SH-SY5Y (cell line): ENCODE measurements around the gene KCNJ10.

ENCODE experiments used
- GATA2 ChIP-seq: IDR thresholded peaks from 2 replicates; pipeline ENCODE4 v1.6.1; 2011; ENCODE audit warnings: mild to moderate bottlenecking, low read depth, low read length
- GATA3 ChIP-seq: IDR thresholded peaks from 2 replicates; pipeline ENCODE4 v1.6.1; 2011; ENCODE audit warnings: low read depth, mild to moderate bottlenecking, low read length, moderate library complexity

Gene KCNJ10

DNA sequence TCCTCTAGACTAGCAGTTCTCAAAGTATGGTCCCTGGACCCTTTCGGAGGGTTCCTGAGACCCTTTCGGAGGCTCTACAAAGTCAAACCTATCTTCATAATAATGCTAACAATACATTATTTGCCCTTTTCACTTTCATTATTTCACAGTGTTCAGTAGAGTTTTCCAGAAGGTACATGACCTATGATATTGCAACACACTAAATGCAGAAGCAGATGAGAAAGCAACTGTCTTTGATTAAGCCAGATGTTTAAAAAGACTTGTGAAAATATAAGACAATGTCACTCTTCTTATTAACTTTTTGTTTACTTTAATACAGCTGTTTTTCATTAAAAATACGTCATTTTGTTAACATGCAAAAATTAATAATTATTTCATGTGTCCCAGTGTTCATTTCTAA, 5.8 kb downstream of the KCNJ10 start:
- TF ChIP-seq GATA2 = no peak
- no peak for TF ChIP-seq GATA3

DNA sequence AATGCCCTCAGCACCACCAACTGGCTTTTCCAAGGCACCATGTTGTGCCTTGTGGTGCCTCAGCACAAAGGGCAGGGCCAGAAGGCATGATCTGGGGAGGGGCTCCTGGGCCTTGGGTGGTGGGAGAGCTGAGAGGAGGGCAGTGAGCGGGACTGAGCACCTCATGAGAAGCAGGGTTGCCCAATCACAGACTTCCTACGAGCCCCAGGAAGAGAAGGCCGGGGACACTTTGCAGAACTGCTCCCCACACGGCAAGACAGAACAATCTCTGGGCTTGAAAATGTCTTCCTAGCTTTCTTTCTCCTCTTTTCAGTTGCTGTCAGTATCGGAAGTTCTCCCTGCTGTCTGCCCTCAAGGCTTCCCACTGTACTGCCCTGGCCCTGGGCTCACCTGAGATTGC, 6.8 kb downstream of the KCNJ10 start:
- TF ChIP-seq GATA3 = no peak
- TF ChIP-seq GATA2 = no peak

DNA sequence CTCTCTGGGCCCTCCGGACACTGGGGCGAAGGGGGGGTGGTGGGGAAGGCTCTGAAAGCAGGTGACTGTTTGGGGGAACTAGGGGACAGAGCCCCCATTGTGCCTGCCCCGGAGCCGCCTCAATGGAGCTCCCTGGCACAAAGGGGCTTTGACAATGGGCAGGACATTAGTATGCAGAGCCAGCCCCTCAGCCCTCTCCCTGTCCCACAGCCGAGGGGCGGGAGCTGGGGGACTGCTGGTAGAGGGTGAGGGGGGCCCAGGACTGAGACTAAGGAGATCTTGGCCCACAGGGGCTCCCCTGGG, 7.8 kb downstream of the KCNJ10 start:
- no peak for TF ChIP-seq GATA3
- no peak for TF ChIP-seq GATA2

DNA sequence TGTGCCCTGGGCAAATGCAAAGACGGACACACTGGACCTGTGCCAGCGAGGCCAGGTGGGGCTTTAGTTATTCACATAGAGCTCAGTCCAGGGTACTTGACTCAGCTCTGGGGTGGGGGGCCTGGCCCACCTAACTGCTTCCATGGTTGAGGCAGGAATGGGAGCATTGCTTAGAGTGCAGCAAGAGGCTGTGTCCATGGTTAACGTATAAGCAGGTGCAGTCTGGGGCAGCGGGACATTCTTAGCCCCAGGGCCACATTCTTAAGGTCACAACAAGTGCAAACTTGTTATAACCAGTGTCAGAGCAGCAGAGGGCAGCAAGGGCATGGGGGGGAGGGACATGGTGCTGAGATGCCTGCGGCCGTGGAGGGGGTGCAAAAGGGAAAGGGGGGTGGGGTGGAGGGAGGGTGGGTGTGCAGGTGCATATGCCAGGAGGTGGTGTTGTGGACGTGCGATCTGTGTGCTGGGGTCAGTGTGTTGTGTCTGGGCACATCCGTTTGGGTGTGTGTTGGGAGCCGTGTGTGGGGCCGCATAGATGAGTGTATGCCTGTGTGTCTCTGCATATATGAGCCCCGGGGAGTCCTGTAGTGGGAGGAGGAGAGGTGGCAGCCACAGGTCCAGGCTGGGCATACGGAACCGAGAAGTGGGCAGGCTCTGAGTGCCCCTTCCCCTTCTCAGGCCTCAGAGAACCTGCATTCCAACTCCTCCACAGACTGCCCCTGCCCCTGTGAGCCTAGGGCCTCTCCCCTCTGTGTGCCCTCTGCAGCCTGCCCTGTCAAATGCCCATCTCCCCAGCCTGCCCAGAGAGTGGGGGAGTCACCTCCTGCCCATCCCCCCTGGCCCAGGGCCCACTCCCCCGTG, 8.4 kb downstream of the KCNJ10 start:
- no peak for TF ChIP-seq GATA3
- TF ChIP-seq GATA2 = no peak

DNA sequence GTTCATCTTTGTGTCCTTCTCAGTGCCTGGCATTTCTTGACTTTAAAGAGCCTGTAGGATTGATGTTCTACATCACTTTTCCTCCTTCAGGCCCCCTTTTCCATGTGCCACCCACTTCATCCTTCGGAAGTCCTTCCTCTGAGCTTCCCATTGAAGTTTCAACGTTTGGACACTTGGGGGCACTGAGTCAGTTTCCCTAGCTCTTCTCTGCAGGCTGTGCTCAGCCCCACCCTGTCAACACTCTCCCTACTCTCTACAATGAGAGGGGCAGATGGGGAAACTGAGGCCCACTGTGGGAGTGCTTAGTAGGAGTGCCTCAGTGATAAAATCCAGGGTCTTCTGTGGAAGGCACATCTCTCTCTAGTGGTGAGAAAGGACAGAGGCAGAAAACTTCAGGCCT, 11.9 kb downstream of the KCNJ10 start:
- TF ChIP-seq GATA3 (no peak), GATA2 (no peak)

DNA sequence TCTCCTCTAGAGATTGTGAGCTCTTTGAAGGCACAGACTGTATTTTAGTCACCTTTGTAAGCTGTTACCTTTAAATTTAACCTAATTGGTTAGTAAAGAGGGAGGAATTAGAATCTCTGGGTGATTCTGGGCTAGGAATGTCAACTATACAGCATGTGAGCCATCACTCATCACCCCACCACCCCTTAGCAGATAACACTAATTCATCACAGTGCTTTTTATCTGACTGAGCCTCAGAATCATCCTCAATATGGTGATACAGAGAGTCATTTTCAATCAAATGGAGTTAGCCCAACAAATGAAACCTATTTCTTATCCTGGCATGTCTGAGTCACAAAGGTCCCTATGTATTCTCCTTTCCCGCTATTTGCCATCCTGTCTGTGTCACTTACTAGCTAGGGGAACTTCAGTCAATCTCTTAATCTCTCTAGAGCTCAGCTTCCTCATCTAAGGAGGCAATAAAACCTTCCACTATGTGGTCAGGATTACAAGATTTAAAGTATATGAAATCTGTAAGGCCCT, 13.3 kb downstream of the KCNJ10 start:
- no peak for TF ChIP-seq GATA3
- TF ChIP-seq GATA2 = no peak

DNA sequence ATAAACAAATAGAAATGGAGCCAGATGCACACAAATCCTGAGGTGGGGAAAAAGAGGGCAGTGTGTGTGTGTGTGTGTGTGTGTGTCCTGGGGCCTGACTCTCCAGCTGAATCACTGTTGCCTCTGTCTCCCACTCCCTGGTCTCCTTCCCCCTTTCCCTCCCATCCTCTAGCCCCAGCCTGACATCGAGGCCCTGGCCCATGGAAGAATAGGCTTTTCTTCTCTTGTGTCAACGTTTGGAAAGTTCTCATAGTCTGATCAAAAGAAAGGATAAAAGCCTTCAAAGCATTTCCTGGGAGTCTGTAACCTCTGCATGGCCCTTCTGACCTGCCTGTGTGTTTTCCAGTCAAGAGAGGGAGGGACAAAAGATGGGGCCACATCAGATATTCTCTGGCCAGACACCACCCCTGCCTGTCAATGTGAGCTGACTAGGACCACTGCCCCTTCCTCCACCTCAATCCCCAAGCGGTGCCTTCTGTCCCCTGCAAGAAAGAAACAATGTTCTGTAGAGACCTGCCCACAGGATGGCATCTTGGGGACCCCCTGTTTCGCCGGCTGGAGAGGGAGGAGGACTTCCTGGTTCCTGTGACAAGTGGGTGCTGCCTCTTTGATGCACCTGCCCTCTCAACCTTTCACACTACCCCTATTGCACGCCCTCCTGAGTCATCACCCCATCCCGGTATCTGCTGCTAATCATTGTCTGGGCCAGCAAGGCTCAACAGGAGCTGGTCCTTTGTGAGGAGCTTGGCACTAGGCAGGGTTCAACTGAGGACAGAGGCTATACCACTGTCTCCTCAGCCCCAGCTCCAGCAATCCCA, 16.2 kb downstream of the KCNJ10 start:
- TF ChIP-seq GATA2 (no peak), GATA3 (no peak)

DNA sequence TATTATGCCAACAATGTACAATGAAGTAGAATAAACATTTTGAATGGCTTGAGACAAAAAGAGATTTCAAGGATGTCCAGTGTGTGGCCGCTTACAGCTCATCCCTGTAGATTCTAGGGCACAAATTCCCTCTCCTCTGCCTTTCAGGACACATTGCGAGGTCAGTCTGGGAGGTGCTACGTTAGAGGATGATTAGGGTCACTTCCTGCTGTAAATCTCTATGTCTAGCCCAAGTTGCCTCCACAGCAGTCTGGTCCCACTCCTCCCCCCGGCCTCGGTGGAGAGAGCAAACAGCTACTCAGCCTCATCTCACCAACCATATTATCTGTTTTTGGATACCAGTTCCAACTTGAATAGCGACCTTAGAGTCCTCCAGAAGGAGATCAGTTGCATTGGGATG, 17.0 kb downstream of the KCNJ10 start:
- TF ChIP-seq GATA2 (no peak), GATA3 (no peak)

DNA sequence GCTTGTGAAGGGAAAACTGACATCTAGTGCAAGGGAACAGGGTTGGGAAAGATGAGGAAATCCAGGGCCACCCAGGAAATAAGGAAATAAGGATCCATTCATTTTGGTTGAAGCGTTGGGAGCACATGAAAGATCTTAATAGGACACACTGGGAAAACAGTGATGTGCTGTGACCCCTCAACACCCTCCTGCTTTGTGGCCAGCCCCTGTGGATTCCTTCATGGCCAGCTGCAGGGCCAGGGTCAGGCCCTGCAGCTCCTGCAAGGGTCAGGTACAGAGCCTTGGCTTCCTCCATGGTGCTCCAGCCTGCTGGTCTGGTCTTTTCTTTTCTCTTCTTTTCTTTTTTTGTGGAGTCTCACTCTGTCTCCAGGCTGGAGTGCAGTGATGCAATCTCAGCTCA, 19.3 kb downstream of the KCNJ10 start:
- TF ChIP-seq GATA3 (no peak), GATA2 (no peak)

DNA sequence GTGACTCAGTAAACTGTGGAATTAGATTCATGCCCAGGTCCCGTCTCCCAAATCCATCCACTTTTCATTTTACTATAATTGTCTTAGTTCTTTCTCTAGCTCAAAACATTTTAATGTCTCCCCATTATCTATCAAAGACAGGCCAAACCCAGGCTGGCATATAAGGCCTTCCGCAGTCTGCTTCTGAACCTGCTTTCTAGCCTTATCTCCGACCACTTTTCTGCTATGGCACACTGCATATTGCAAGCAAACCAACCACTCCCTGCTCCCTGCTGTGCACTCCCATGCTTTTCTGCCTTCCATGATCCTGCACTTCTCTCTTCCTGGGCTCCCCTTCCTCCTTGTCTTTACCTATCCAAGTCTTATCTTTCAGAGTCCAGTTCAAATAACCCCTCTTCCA, 20.9 kb downstream of the KCNJ10 start:
- TF ChIP-seq GATA2 (no peak), GATA3 (no peak)

DNA sequence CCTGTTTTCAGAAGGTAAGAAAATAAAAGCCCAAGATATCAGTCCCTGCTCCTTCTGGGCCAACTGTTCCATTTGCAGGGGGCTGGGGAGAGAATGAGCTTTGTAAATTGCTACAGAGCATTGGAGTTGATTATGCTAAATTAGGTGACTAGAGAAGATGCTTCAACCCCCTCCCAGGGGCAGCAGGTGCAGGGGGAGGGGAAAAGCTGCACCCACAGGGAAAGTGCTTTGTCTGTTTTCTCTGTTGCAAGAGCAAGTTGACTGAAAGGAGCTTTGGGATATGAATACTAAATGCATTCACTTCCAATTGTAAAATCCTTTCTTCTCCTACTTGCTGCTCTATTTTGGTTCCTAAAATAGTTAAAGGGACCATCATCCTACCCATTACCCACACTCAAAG, 21.6 kb downstream of the KCNJ10 start:
- TF ChIP-seq GATA2 = no peak
- no peak for TF ChIP-seq GATA3

DNA sequence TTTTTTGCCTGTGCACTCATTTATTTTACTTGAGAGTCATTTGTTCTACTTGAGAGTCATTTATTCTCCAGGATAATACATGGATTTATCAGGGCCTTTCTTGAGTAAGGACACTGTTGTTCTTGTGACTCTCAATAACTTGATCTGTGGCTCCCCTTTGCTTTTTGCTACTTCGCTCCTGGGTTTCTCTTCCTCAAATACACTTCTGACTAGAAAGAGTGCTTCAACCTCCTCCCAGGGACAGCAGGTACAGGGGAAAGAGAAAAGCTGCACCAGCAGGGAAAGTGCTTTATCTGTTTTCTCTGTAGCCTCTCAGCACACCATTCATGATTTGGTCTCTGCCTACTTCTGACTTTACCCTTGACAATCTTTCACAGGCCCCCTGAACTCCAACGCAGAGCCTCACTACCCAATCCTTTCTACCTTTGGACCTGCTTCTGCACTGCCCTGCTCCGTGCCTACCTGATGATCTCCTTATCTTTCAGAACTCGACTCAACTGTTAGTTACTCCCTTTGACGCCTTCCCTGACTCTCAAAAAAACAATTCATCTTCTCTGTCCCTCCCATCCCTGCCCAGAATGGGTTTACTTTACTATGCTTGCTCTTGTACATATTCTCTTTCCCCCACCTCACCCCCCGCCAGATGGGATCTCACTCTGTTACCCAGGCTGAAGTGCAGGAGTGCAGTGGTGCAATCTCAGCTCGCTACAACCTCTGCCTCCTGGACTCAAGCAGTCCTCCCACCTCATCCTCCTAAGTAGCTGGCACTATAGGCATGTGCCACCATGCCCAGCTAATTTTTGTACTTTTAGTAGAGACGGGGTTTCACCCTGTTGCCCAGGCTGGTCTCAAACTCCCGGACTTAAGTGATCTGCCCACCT, 22.6 kb downstream of the KCNJ10 start:
- TF ChIP-seq GATA2 (no peak), GATA3 (no peak)

DNA sequence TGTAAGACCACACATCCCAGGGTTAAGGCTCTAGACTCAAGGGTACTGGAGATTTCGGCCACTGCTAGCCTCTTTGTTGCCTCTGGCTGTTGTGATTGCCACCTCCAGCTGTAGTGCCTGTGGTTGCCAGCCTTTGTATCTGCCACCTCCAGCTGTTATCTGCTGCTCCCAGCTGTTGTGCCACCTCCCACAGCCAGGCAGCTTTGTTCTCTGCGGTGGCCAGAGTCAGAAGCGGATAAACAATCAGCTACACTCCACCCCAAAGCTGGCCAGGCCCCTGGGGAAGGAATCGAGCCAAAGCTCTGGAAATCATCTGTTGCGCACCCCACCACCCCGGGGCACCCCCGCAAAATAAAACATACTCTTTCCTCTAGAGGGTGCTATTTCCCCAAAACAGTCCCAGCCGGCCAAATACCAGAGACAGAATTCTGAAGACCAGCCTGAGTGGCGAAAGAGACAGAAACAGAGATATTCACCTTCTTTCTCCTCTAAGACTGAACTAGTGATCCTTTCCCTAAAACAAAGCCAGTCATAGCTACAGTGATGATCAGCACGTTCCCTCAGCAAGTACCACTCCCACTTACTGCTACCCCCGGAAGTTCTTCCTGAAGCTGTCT, 23.4 kb downstream of the KCNJ10 start:
- peak; percentile 80 for TF ChIP-seq GATA2
- no peak for TF ChIP-seq GATA3

DNA sequence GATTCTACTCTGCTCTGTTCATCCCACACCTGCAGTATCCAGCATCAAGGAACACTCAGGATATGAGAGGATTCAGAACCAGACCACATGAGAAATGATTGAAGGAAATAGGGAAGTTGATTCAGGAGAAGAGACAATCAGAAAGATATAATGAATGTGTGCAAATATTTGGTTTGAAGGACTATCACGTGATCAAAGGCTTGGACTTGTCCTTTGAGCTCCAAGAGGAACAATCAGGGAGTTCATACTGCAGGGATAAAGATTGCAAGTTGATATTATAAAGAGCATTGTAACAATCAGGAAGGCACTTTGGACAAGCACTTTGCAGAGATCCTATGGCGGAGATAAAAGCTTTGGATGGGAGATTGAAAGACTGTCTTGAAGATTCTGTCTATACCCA, 24.3 kb downstream of the KCNJ10 start:
- TF ChIP-seq GATA2 = no peak
- TF ChIP-seq GATA3 = no peak

DNA sequence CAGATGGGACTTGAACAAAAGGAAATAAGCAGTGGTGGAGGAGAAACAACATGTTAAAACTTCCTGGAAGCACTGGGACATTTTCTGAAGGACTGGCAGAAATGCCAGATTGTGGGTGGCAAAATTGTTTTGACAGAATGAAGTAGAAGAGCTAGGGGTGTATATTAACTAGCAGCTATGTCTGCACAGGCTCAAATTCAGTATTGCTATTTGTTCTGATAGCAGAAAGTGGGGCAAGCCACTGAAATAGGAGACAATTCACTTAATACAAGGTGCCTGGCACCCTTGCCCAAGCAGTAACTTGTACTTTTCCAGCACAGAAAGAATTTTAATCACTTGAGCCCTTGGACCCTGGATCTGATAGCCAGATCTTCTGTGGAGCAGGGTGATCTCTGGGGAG, 26.4 kb downstream of the KCNJ10 start:
- no peak for TF ChIP-seq GATA2
- TF ChIP-seq GATA3 = no peak
